Germinal center (tissue), 1 donor: ENCODE results near the gene ABHD16B.
"Not testable (repeated sequence)": the region's sequence is repeated elsewhere in the genome, so short reads cannot be mapped to it uniquely, and the experiment has no call there.

ENCODE experiments used
- DNase-seq: peaks from one replicate; pipeline ENCODE4 v3.0.0; 2012; ENCODE audit warnings: mixed read lengths, low spot score

The ABHD16B gene

DNA sequence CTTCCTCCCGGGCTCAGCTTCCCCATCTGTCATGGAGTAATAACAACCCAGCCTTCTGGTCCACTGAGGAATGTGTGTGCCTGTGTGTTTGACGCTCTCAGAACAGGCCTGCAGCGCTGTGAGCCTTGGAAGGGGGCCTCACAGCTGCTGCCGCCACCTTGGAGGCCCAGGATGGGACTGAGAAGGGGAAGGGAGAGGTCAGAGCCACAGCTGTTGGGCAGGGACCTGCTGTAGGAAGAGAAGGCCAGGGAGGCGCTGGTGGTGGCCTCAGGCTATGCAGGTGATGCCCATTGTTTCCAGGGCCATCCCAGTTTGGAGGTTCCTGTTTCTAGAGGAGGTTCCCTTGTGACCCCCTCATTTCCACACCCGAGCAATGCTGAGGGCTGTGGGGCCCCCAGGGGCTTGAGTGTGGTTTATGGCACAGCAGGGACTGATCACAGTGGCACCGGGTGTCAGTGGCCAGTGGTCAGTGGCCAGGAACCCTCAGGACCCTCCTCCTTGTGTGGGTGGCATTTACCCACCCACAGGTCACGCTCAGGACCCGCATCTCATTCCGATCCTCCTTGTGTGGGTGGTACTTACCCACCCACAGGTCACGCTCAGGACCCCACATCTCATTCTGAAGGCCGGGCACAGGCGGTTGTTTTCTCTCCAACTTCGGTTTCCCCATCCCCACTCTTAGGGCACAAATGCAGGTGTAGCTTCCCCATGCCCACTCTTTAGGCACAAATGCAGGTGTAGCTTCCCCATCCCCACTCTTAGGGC is 17.8 kb downstream of the ABHD16B start:
- DNase-seq: no peak

DNA sequence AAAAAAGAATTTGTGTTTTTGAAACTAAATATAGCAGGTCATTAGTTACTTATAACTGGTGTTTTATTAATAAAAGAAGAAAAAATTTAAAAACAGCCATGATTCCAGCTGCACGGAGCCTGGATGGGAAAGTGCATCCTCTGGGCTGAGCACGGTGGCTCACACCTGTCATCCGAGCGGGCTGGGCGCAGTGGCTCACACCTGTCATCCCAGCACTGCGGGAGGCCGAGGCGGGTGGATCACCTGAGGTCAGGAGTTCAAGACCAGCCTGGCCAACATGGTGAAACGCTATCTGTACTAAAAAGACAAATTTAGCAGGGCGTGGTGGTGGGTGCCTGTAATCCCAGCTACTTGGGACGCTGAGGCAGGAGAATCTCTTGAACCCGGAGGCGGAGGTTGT is 19.6 kb downstream of the ABHD16B start:
- DNase-seq: not testable (repeated sequence)

DNA sequence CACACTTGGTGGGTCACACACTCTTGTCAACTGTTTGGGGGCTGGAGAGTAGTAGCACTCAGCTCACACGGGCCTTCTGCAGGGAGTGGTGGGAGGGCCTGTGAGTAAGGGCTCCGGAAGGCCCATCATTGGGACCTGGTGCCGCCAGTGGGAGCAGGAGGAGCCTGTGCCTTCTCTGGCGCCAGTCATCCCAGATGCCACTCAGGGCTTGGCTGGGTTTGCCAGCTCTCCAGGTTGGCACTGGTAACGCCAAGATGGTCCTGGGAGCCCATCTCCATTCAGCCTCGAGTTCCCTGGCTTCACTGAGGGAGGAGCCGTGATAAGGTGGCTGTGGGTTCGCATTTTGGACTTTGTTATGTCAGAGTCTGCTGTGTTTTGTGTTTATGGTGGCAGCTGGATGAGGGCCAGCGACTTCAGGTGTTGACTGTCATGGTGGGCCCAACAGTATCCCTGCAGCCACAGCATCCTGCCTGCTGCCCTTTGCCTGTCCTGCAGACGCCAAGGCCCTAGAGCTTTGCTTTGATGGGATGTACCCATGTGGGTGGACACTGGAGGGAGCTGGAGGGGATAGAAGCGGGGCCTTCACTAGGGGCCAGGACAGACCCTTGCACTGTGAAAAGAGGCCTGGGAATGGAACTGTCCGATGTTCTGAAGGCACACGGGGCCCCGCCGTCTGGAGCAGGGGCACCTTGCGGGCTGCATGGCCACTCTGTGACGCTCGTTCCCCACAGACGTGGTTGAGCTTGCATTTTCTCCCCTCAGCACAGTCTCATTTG is 20.3 kb downstream of the ABHD16B start:
- no peak for DNase-seq

DNA sequence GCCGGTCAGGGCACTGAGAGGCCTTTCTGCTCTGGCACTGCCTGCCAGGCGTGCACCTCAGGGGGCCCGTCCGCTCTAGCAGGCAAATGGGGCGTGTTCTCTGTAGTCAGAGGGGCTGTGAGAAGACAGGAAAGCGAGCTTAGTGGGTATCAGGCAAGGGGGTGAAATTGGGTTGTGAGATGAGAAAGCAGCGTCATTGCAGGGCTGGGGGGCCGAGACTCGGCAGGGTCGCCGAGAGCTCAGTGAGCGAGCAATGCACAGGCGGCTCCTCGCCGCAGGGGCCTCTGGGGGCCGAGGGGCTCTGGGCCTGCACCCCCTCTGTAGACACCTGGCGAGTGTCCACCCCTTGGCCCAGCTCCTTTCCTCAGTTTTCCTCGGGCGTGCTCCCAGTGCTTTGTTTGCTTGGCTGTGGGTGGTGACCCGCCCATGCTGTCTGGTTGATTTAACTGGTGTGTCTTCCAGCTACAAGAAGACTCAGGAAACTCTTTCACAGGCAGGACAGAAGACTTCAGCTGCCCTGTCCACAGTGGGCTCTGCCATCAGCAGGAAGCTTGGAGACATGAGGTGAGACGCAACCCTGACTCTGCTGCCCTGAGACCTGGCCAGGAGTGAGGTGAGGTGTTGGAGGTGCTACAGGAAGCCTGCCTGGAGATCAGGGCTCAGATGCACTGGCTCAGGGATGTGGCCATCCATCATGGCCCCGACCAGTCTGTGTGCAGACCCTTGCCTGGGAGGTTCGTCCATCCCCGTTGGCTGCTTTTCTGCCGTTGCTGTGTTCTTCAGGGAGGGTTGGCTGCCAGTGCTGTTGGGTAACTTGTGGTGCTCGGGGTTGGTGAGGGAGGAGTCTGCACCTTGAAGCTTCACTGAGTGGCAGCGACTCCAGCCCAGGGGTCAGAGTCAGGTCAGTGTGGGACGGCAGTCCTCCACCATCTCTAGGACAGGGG is 21.2 kb downstream of the ABHD16B start:
- no peak for DNase-seq

DNA sequence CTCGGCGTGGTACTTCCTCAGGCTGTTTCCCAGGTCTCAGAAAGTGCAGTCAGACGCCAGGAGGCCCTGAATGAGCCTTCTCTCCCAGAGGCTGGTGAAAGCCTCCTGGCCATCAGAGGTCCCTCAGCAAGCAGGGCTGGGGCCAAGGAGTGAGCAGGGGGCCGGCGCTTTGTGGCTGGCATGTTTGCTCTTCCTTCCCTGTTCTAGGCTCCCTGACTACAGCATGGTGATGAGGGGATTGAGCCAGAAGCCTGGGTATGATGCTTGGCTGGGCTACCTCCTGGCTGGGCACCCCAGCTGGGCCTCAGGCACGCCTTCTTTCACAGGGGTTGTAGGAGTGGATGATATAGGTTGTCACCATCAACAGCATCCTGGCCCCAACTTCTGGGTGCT is 21.9 kb downstream of the ABHD16B start:
- DNase-seq: no peak

DNA sequence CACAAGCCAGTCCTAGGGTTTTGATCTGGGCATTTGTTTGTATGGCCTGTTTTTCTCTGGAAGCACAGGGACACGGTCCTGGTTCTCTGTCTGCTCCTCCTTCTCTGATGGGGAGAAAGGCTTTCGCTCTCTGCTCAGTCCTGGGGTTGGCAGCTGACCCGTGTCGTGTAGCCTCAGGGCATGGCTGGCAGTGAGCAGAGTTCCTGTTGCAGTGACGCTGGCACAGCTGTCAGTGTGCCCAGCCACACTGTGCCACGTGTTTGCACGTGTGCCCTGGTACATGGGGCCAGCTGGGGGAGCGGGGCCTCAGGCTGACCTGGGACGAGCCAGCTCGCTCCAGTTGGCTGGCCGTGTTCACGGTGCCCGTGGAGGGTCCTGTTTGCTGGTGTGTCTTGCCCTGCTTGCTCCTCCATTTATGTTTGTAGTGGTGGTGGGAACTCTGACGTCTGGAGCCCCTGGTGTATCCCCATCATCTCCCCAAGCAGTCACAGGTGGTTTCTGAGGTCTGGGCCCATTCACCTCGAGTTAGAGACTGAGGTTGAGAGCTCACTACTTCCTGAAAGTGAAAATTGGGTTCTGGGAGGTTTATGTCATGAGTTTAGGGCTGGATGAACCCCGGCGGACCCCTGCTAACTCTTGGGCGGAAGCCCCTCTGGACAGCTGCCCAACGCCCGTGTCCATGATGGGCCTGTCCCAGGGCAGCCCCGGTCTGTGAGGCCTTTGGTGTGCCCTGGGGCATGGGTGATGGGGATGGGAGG is 23.4 kb downstream of the ABHD16B start:
- DNase-seq: no peak

DNA sequence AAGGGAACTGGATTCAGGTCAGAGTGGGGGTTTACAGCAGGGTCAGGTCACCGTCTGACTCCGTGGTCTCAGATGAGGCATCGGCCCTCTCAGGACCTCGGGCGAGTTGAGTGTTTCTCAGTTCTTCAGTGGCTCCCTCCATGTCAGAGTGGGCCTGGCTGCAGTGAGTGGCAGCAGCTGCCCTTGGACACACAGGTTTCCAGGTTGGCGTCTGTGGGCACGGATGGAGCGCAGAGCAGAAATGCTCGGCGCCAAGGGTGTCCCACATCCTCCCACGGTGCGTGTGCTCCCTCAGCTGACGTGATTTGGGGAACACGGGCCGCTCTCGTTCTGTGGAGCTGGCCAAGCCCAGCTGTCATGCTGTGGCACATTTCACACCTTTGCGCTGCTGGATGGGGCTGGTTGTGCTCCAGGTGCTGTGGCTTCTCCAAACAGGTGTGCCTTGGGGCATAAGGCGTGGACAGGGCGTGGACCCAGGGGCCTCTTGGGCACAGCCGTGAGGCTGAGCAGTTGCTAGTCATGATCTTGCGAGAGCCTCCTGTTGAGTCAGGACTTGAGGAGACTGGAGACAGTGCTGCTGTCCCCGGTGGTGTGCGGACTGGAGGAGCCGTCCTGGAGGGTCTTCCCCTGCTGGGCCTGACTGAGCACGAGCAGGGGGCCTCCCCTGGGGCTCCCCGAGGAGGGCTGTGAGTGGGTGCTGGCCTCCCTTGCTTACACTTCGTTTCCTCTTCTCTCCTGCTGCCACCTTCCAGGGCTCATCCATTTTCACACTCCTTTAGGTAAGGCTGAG is 24.2 kb downstream of the ABHD16B start:
- DNase-seq: no peak

DNA sequence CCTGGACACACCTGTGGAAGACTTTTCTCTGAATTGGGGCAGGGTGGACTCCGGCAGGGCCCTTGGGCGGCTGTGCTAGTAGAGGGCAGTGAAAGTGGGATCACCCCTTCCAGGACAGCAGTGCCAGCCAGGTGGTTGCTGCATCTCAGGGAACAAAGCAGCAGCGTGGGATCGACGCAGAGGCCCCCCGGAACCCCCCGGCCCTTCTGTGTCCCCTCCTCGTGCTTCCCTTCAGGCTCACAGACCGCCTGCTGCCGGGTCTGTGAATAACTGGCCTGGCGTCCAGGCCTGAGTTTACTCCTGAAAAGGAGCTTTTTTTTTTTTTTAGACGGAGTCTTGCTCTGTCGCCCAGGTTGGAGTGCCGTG is 24.7 kb downstream of the ABHD16B start:
- no peak for DNase-seq

DNA sequence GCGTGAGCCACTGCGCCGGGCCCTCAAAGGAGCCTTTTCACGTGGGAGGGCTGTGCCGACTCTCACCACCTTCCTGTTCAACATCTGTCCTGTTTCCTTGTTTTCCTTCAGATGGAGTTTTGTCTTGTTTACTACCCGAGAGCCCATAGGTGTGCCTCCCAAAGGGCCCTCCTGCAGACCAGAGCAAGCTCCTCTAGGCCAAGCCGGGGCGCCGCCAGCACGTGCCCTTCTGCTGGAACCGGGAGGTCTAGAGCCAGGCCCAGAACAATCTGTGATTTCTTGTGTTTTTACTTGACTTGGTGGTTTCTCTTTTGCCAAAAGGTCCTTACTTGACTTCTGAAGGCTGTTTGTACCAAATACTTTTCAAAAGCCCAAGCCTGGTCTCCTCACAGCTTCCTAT is 25.6 kb downstream of the ABHD16B start:
- no peak for DNase-seq

DNA sequence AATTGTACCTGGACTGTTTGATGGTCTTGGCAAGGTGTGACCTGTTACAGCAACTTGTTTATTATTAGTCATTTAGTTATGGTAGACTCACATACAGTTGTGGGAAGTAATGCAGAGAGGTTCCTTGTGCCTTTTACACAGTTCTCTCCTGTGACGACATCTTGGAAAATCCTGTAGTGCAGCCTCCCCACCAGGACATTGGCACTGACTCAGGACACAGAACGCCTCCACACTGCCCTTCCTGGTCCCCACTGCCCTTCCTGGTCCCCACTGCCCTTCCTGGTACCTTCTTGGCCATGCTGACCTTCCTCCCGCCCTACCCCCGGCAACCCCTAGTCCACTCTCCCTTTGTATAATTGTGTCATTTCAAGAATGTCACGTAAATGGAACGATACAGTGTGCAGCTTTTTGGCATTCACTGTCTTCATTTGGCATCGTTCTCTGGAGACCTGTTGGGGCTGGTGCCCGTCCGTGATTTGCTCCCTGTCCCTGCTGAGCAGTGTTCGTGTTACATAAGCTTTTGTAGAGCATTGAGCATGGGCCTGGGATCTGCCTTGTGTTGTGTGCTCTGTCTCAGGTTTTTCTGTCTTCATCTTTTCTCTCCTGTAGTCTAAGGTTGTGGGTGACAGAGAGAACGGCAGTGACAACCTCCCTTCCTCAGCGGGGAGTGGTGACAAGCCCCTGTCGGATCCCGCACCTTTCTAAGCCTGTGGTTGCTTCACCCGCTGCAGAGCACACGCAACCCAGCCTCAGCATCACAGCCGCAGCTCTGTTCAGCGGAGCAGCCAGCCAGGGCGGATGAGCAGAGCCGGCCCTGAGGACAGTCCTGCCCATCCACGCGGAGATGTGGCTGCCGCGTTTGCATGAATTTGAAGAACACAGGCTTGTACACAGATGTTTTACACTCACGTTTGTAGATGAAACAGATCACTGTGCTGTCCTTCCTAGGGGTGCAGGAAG is 28.2 kb downstream of the ABHD16B start:
- DNase-seq: no peak

DNA sequence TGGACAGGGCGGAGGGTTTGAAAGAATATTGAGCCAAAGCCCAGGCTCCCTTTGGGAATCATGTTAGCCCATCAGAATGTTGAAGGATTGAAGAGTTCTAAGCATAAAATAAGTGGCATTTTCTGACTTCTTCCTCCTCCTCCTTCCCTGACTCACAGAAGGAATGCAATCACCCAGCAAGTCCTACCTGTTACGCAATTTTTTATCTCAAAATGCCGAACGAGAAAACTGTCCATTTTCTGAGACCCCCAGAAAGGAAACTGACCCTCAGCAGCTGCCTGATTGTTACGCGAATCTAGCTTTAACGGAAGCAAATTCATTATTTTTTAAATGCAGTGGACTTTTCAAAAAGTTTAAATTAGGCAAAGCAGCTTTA is 28.9 kb downstream of the ABHD16B start:
- no peak for DNase-seq

DNA sequence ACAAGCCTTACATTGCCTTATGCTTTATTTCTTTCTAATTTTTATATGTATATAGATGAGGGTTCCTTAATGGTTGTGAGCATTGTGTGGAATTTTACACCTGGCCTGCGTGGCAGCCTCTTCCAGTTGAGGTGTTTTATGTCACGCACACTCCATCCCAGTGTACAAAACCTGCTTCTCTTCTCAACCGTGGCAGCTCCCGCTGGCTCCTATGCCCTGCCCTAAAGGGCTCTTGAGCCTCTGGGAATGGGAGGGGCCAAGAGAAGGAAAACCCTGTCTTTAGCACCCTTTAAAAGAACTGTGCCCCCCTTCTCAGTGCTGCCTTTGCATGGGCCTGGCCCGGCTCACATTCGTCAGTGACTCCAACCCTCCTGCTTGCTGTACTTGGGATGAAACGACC is 29.3 kb downstream of the ABHD16B start:
- DNase-seq: no peak

DNA sequence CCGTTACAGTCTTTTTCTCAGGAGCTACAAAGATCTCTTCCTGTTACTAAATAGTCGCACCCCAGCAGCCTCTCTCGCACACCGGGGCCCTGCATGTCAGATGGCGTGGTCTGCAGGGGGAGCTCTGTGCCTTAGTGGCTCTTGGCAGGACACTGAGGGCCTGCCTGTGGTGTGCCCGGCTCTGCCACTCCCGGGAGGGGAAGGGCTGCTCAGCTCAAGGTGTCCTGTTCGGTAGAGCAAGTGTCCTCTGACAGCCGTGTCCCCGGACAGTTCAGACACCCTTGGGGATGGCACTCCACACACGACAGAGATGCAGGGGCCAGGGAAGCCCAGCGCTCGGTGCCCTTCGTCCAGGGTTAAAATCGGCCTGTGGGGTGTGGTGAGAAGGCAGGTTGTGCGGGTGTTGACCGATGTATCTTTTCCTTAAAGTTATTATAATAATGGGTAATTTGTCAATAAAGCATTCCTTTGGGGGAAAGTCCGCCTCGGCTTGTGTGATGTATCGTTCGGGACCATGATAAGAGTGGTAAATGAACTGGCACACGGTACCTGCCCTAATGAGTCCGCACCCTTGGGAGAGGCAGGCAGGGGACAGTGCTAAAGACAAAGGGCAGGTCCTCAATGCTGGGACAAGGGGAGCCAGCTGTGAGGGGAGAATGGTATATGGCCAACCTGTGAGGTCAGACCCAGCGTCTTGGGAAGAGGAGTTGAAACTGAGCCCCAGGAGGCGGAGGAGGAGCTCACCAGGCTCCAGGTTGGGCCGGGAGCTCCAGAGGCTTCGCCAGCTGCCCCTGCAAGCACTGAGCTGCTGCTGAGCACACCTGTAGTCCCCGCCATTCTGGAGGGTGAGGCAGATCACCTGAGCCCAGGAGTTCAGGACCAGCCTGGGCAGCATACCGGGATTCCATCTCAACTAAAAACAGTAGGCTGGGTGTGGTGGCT is 30.0 kb downstream of the ABHD16B start:
- DNase-seq: no peak

DNA sequence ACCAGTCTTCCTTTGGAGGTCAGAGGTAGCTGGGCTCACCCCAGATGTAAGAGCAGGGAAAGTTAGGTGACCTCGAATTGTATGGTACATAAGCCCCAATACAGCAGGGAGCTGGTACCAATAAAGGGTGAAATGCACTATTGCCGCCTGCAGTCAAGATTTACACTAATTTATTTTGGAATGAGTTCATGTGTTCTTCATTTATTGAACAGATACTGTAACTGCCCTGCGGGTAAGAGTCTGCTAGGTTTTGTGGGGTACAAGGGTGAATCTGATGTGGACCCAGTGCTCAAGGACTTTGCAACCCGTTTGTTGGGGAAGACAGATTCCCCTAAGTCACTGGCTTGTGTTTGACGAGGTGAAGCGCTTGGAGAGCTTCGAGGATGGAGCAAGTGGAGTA is 31.1 kb downstream of the ABHD16B start:
- DNase-seq: no peak

DNA sequence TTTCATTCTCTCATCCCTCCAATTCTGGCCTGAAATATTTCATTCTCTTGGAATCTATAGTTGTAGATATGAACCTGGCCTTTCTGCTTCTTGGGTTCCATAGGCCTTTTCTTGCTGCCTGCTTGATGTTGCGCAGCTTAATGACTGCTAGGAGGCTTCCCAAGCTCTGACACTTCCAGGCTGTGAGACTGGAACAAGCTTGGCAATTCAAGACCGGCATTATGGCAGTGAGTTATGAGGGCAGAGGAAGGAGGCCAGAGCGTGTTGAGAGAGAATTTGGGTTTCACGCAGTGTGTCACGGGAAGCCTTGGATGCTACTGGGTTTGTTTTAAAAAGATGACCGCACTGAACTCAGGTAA is 32.7 kb downstream of the ABHD16B start:
- no peak for DNase-seq

DNA sequence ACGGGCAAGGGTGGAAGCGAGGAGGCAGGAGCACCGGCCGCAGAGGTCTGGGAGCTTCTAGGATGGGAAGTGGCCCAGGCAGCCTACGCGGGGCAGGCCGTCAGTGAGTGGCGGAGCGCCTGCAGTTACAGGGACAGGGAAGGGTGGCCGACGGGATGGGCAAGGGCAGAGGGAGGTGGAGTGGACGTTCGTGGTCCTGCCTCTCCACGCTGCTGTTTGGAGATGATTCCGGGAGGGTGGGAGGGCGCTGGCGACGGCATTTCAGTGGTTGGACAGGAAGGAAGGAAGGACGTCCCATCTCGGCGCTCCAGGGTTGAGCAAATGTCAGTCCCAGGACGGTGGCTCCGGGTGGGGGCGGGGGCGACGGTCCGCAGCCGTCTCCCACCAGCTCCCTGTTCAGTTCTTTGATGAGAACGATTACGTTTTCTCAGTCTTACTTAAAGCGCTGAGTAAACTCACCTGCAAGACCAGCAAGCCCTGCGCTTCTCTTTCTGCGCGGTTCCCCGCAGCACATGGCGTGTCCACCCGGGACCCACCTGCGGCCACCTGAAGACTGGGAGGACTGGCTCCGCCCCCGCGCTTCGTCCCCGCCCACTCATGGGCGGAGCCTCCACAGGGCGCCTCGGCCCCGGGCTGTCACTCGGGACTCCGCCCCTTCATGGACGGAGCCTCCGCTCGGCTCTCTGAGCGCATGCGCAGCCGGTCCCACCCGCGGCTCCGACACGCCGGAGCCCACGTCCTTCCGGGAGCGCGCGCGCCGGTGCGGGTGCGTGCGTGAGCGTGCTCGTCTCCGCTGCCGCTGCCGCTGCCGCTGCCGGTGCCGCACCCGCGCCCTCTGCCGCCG is 33.3 kb downstream of the ABHD16B start, which contains the start of gene DNAJC5:
DNAJC5 (plus strand) TSS at position 769 of the 844 bp plus-strand sequence. CDS start 33,220 bp downstream, outside the sequence.
- peak; percentile 100 for DNase-seq

DNA sequence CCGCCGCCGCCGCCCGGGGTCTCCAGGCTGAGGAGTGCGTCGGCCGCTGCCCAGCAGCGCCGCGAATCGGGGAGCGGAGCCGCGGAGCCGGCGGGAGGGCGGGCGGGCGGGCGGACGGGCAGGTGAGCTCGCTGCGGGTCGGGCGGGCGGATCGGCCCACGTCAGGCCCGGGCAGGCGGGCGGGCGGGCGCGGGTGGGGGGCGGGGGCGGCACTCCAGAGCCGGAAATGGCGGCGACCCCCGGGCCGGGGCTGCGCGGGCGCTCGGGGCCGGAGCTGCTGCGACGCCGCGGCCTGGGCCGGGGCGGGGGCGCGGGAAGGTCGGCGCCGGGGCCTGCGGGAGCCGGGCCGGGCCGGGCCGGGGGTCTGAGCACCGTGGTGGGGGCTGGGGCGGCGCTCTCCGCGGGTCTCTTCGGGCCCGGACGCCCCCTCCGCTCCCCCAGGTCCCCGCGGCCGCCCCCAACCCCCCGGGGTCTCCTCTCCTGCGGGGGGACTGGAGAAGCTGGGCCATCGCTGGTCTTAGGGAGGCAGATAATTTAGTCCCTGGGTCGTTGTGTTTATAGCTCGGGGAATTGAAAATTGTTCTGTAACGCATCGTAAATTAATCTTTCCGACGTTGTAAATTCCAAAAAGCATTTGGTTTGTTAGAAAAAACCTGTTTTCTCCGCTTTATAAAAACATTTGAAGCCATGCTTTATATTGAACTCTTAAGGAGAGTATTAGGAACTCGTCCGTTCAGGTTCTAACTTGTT is 34.1 kb downstream of the ABHD16B start:
- DNase-seq: no peak
